ENCODE measurements around the gene PBX1. TPM values are rescaled to one million over a fixed set of nuclear protein-coding genes. Genes with fewer than 3 reads are reported as not detected.

The PBX1 gene
- total RNA-seq, 1 experiment from 2014 or later, result 9.8 TPM

DNA sequence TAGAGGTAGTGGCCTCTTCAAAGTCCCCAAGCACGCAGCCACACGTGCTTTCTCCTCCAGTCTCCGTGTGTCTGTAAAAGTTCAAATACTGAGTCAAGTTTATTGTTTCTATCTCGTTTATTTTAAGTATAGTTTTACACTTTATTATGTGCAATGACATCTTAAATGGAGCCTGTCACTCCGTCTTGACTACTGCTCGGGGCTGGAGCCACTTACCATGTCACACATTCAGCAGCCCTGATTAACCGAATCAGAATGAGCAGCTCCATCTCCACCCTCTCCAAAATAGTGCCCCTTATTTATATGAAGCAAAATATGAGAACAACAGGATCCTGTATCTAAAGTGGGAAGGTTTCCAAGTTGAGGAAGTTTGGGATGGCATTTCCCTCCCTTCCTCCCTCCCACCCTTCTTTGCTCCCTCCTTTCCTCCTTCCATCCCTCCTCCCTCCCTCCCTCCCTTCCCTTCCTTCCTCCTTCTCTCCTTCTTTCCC is 201.0 kb downstream of the PBX1 start:
- POLR2A ChIA-PET (ENCODE audit: unreplicated experiment), result no interaction called here
- no TSS peak for BruUV-seq (replicated peaks)
- no peaks in the 10 kb centered on the region for H3F3A ChIP-seq (ENCODE audit: low read length, unreplicated experiment)
- TF ChIP-seq EZH2 (IDR thresholded peaks at IDR 0.05; ENCODE audit: low read length, unreplicated experiment) (no peak), EZH2phosphoT487 (IDR thresholded peaks at IDR 0.05; ENCODE audit: borderline replicate concordance, low read length) (no peak), CTCF (conservative IDR thresholded peaks at IDR 0.05; ENCODE audit: low read depth, low read length) (no peak)
- no peak overlapping the region for H3K4me2 ChIP-seq (ENCODE audit: low read length)
- ATAC-seq (no peak), DNase-seq (no peak)
- H3K9me2 ChIP-seq (replicated peaks; ENCODE audit: low read length), result no peaks in the 10 kb centered on the region
- H2AFZ ChIP-seq (ENCODE audit: low read length), result no peak overlapping the region
- no peaks in the 10 kb centered on the region for H4K20me1 ChIP-seq (ENCODE audit: low read length)
- no peak overlapping the region for H3K9ac ChIP-seq (ENCODE audit: low read length)
- no peaks in the 10 kb centered on the region for H3K79me2 ChIP-seq (ENCODE audit: low read length)
- no peak overlapping the region for H3K4me3 ChIP-seq (ENCODE audit: low read length)
- intact Hi-C loops (cut with micrococcal nuclease), result no loop called here
- no peaks in the 10 kb centered on the region for H3K36me3 ChIP-seq (ENCODE audit: low read depth, low read length)
- CTCF ChIA-PET, result no interaction called here
- H3K9me3 ChIP-seq (ENCODE audit: low read length), result no peaks in the 10 kb centered on the region
- no peak overlapping the region for H3K27ac ChIP-seq (ENCODE audit: low read length)
- no peaks in the 10 kb centered on the region for H3K27me3 ChIP-seq (ENCODE audit: low read length)
- H3K4me1 ChIP-seq (ENCODE audit: insufficient read depth, low read length), result peaks cover 9% of the 10 kb centered on the region

DNA sequence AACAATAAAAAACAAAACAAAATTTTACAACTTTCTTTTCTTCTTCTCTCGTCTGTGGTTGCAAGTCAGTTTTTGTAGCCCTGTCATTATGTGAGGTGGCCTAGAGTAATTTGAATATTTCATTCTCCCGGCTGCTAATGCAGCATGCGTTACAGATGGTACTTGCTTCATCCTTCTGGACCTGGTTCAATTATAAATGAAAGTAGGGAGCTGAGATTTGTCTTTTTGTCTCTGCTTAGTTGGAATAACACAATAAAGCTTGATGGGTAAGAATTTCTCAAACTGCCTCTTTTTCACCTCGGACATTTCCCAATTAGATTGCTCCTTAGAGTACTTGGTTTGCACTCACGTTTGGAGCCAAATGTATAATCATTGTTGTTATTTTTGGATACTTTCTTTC is 201.6 kb downstream of the PBX1 start:
- H3K9me2 ChIP-seq (replicated peaks; ENCODE audit: low read length), result no peaks in the 10 kb centered on the region
- no peaks in the 10 kb centered on the region for H3F3A ChIP-seq (ENCODE audit: low read length, unreplicated experiment)
- no peak overlapping the region for H3K9ac ChIP-seq (ENCODE audit: low read length)
- no peak overlapping the region for H3K27ac ChIP-seq (ENCODE audit: low read length)
- no peak overlapping the region for H3K4me3 ChIP-seq (ENCODE audit: low read length)
- no peaks in the 10 kb centered on the region for H3K36me3 ChIP-seq (ENCODE audit: low read depth, low read length)
- no peaks in the 10 kb centered on the region for H3K9me3 ChIP-seq (ENCODE audit: low read length)
- ATAC-seq (no peak), DNase-seq (no peak)
- intact Hi-C loops (cut with micrococcal nuclease), result no loop called here
- H4K20me1 ChIP-seq (ENCODE audit: low read length), result no peaks in the 10 kb centered on the region
- no peak overlapping the region for H3K4me2 ChIP-seq (ENCODE audit: low read length)
- CTCF ChIA-PET, result no interaction called here
- H2AFZ ChIP-seq (ENCODE audit: low read length), result no peak overlapping the region
- POLR2A ChIA-PET (ENCODE audit: unreplicated experiment), result no interaction called here
- no peaks in the 10 kb centered on the region for H3K27me3 ChIP-seq (ENCODE audit: low read length)
- TF ChIP-seq EZH2phosphoT487 (IDR thresholded peaks at IDR 0.05; ENCODE audit: borderline replicate concordance, low read length) (no peak), EZH2 (IDR thresholded peaks at IDR 0.05; ENCODE audit: low read length, unreplicated experiment) (no peak), CTCF (conservative IDR thresholded peaks at IDR 0.05; ENCODE audit: low read depth, low read length) (no peak)
- H3K4me1 ChIP-seq (ENCODE audit: insufficient read depth, low read length), result peaks cover 15% of the 10 kb centered on the region
- H3K79me2 ChIP-seq (ENCODE audit: low read length), result no peaks in the 10 kb centered on the region
- no TSS peak for BruUV-seq (replicated peaks)

DNA sequence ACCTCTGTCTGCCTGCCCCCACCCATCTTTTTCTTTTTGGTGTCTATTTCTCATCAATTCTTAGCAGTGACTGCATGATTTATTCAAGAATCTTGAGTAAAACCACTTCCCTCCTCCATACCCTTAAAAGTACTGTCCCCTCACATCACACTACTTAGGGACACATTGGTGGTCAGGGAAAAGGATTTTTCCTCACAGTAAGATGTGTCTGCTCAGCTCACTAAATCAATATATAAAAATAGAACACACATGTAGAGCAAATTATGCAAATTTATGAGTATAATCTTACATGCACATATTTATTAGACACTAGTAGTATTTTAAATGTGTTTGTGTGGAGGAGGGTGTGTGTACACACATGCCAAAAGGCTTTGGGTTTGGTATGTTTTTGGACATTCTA is 202.0 kb downstream of the PBX1 start:
- Histone ChIP-seq H3K4me1 (ENCODE audit: insufficient read depth, low read length) (peaks cover 19% of the 10 kb centered on the region), H3K4me2 (ENCODE audit: low read length) (no peak overlapping the region), H3F3A (ENCODE audit: low read length, unreplicated experiment) (no peaks in the 10 kb centered on the region), H3K9me2 (replicated peaks; ENCODE audit: low read length) (no peaks in the 10 kb centered on the region), H3K27ac (ENCODE audit: low read length) (no peak overlapping the region), H3K9me3 (ENCODE audit: low read length) (no peaks in the 10 kb centered on the region), H3K36me3 (ENCODE audit: low read depth, low read length) (no peaks in the 10 kb centered on the region), H2AFZ (ENCODE audit: low read length) (no peak overlapping the region), H3K27me3 (ENCODE audit: low read length) (no peaks in the 10 kb centered on the region), H4K20me1 (ENCODE audit: low read length) (no peaks in the 10 kb centered on the region), H3K9ac (ENCODE audit: low read length) (no peak overlapping the region), H3K79me2 (ENCODE audit: low read length) (no peaks in the 10 kb centered on the region), H3K4me3 (ENCODE audit: low read length) (no peak overlapping the region)
- intact Hi-C loops (cut with micrococcal nuclease), result no loop called here
- BruUV-seq (replicated peaks), result no TSS peak
- ChIA-PET CTCF (no interaction called here), POLR2A (ENCODE audit: unreplicated experiment) (no interaction called here)
- no peak for DNase-seq
- TF ChIP-seq EZH2 (IDR thresholded peaks at IDR 0.05; ENCODE audit: low read length, unreplicated experiment) (no peak), CTCF (conservative IDR thresholded peaks at IDR 0.05; ENCODE audit: low read depth, low read length) (no peak), EZH2phosphoT487 (IDR thresholded peaks at IDR 0.05; ENCODE audit: borderline replicate concordance, low read length) (no peak)
- ATAC-seq, result no peak
